Thyroid gland (tissue), 4 donors: ENCODE results near the gene FASTK.

ENCODE experiments used
- POLR2A ChIP-seq, 2 donors: fragments of 450-650 bp; IDR thresholded peaks; one replicate each; pipeline ENCODE4 v1.6.1; 2017; ENCODE audit warnings: antibody characterized with exemption in 2 of 2, mild to moderate bottlenecking in 2 of 2, moderate library complexity in 1 of 2
- TF ChIP-seq, protein P1 (sequence below), 6 experiments: fragments of 200-600 bp in 3 of 6; fragments of 450-650 bp in 3 of 6; sonication (generic) in 3 of 6; IDR thresholded peaks; one replicate each; pipeline ENCODE4 v1.5.1; 2016 to 2019; ENCODE audit warnings: antibody characterized with exemption in 6 of 6, mild to moderate bottlenecking in 2 of 6, inconsistent platforms in 1 of 6, moderate library complexity in 1 of 6

DNA sequence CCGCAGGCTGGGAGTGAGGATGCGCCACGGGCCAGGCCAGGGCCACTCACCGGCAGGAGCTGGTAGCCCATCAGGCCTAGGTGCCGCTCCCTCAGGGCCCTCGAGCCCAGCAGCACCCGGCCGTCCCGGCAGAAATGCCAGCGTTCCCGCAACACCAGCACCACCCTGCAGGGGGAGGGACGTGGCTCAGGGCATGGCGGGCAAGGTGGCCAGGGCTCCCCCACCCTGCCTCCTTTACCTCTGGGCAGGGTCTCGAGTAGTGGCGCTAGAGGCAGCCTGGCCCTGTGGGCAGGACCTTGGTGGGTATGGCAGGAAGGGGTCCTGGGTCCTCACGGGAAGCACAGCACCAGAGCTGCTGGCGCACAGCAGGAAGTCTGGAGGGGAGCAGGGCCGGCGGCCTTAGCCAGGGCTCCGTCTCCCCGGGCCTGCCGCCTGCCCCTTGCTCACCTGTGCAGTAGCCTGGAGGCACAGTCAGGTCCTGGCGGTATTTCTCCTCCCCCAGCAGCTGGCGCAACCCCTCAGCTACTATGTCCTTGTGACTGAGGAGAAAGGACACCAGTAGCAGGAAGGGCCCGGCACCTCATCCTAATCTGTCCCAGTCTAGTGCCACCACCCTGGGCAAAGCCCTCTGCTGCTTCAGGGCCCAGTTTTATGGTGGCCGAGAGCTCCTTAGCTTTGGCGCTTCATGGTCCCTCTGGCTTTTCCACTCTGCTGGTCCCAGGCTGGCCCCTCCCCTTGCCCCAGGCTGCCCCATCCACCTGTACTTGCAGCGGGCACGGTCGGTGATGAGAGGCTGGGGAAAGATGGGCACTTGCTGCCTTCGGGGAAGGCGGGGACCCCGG is 3.5 kb downstream of the FASTK start:
- TF ChIP-seq POLR2A (IDR thresholded peaks at IDR 0.05), result no peak
- TF ChIP-seq, protein P1, sequence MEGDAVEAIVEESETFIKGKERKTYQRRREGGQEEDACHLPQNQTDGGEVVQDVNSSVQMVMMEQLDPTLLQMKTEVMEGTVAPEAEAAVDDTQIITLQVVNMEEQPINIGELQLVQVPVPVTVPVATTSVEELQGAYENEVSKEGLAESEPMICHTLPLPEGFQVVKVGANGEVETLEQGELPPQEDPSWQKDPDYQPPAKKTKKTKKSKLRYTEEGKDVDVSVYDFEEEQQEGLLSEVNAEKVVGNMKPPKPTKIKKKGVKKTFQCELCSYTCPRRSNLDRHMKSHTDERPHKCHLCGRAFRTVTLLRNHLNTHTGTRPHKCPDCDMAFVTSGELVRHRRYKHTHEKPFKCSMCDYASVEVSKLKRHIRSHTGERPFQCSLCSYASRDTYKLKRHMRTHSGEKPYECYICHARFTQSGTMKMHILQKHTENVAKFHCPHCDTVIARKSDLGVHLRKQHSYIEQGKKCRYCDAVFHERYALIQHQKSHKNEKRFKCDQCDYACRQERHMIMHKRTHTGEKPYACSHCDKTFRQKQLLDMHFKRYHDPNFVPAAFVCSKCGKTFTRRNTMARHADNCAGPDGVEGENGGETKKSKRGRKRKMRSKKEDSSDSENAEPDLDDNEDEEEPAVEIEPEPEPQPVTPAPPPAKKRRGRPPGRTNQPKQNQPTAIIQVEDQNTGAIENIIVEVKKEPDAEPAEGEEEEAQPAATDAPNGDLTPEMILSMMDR (IDR thresholded peaks at IDR 0.05), result peak in 1 of 6 experiments; percentile 6
